NCI-H2227 (cell line): ENCODE measurements around the gene MELK.
A peak's percentile ranks its signal among the peaks of the same experiment; 100 is the strongest.

ENCODE experiments used
- DNase-seq: peaks from one replicate; lab custom pipeline; 2025; ENCODE audit not compliant: unreplicated experiment; lab: John Stamatoyannopoulos, UW

MELK gene

GRCh38 chr9:36665921-36666431 is 93.3 kb downstream of the MELK start:
- no peak for DNase-seq

GRCh38 chr9:36671561-36671960 is 98.9 kb downstream of the MELK start:
- no peak for DNase-seq

- DNase-seq, result no peak
Observed at GRCh38 chr9:36676091-36676490, 103.4 kb downstream of the MELK start.

GRCh38 chr9:36676778-36677485 is 104.2 kb downstream of the MELK start:
- no peak for DNase-seq

GRCh38 chr9:36677611-36678010 is 104.9 kb downstream of the MELK start:
- no peak for DNase-seq

GRCh38 chr9:36679710-36680109 is 107.0 kb downstream of the MELK start:
- DNase-seq, result no peak

- no peak for DNase-seq
Observed at GRCh38 chr9:36686471-36686870, 113.8 kb downstream of the MELK start.

GRCh38 chr9:36690412-36691168 is 117.9 kb downstream of the MELK start:
- no peak for DNase-seq

GRCh38 chr9:36691671-36692070 is 119.0 kb downstream of the MELK start:
- DNase-seq, result no peak

- no peak for DNase-seq
Observed at GRCh38 chr9:36698984-36699383, 126.3 kb downstream of the MELK start.

GRCh38 chr9:36704148-36704547 is 131.5 kb downstream of the MELK start:
- DNase-seq, result no peak

GRCh38 chr9:36713515-36714490 is 141.1 kb downstream of the MELK start:
- no peak for DNase-seq

GRCh38 chr9:36716496-36716895 is 143.8 kb downstream of the MELK start:
- no peak for DNase-seq

- no peak for DNase-seq
Observed at GRCh38 chr9:36717276-36717675, 144.6 kb downstream of the MELK start.

GRCh38 chr9:36718612-36719011 is 145.9 kb downstream of the MELK start:
- DNase-seq, result no peak

- DNase-seq, result no peak
Observed at GRCh38 chr9:36720043-36720442, 147.3 kb downstream of the MELK start.

GRCh38 chr9:36721846-36722588 is 149.3 kb downstream of the MELK start:
- peak; percentile 10 for DNase-seq

GRCh38 chr9:36725777-36726356 is 153.2 kb downstream of the MELK start:
- no peak for DNase-seq
